GM12878 (cell line): ENCODE measurements around the gene MFSD1. TPM values are rescaled to one million over a fixed set of nuclear protein-coding genes. Genes with fewer than 3 reads are reported as not detected.

Experiments used
- ATAC-seq: fragments of 200-7000 bp; cut with Tn5 transposase; 3 replicates; pipeline ENCODE4 v1.9.1; 2020; ENCODE audit warnings: mild to moderate bottlenecking, moderate library complexity
- BruUV-seq: library from RNA; stranded (reverse); fragments of 400-500 nt; replicated peaks from 2 replicates; lab custom pipeline; 2021; lab: Mats Ljungman, UMichigan
- CTCF ChIA-PET: fragments of 300-600 bp; sonication (Branson Sonifier 250); formaldehyde crosslinking; extraction: SDS; loops from one replicate; lab custom pipeline; 2021; ENCODE audit warnings: inconsistent platforms; lab: Yijun Ruan, JAX
- POLR2A ChIA-PET: fragments of 350-600 bp; formaldehyde crosslinking; extraction: SDS; loops from one replicate; lab custom pipeline; 2021; ENCODE audit warnings: inconsistent platforms; lab: Charles Lee
- RAD21 ChIA-PET: fragments of 300-600 bp; sonication (Branson Sonifier 250); formaldehyde crosslinking; loops from one replicate; lab custom pipeline; 2023; ENCODE audit warnings: antibody characterized with exemption; ENCODE audit not compliant: unreplicated experiment; lab: Charles Lee
- SMC1A ChIA-PET: fragments of 300-600 bp; sonication (Branson Sonifier 250); formaldehyde crosslinking; loops from one replicate; lab custom pipeline; 2023; ENCODE audit not compliant: unreplicated experiment, uncharacterized antibody; lab: Charles Lee
- DNase-seq: peaks from one replicate; pipeline ENCODE4 v3.0.0-alpha.2; 2011; ENCODE audit warnings: low read depth, low spot score
- FAIRE-seq: peaks from 3 replicates; lab custom pipeline; 2011; peaks lifted over from hg19 to GRCh38; lab: Jason Lieb, UNC
- H2AFZ ChIP-seq: 2 replicates; pipeline ENCODE4 v1.6.0; 2011; ENCODE audit warnings: low read depth, low read length, control low read depth; ENCODE audit not compliant: control insufficient read depth
- H3K27ac ChIP-seq: 2 replicates; pipeline ENCODE4 v1.5.1; 2011; ENCODE audit warnings: control low read depth; ENCODE audit not compliant: control insufficient read depth, insufficient read depth
- H3K27me3 ChIP-seq, 2 experiments: replicated peaks in 1 of 2; 2 replicates each; pipeline versions ENCODE4 v1.6.0 to v1.6.1; 2011; ENCODE audit warnings: low read length in 1 of 2; ENCODE audit not compliant: control insufficient read depth in 2 of 2, insufficient read depth in 2 of 2
- H3K36me3 ChIP-seq, 2 experiments: 2 replicates each; pipeline ENCODE4 v1.5.1; 2011; ENCODE audit warnings: low read length in 1 of 2; ENCODE audit not compliant: control insufficient read depth in 2 of 2, insufficient read depth in 2 of 2
- H3K4me1 ChIP-seq: 2 replicates; pipeline ENCODE4 v1.6.1; 2011; ENCODE audit warnings: mild to moderate bottlenecking, low read length, moderate library complexity, mixed read lengths; ENCODE audit not compliant: control insufficient read depth, insufficient read depth
- H3K4me2 ChIP-seq: 2 replicates; pipeline ENCODE4 v1.6.0; 2011; ENCODE audit warnings: control low read depth; ENCODE audit not compliant: control insufficient read depth, insufficient read depth
- H3K4me3 ChIP-seq: fragments of 200-600 bp; sonication (generic); 2 replicates; pipeline ENCODE4 v1.5.1; 2016
- H3K79me2 ChIP-seq: 2 replicates; pipeline ENCODE4 v1.6.0; 2011; ENCODE audit warnings: low read length; ENCODE audit not compliant: control insufficient read depth, insufficient read depth
- H3K9ac ChIP-seq: 2 replicates; pipeline ENCODE4 v1.8.0; 2011; ENCODE audit warnings: low read length, control low read depth, mixed read lengths; ENCODE audit not compliant: control insufficient read depth, insufficient read depth
- H3K9me3 ChIP-seq: replicated peaks from 3 replicates; pipeline ENCODE4 v1.5.1; 2011; ENCODE audit warnings: mild to moderate bottlenecking, low read length; ENCODE audit not compliant: control insufficient read depth, insufficient read depth
- H4K20me1 ChIP-seq: 2 replicates; pipeline ENCODE4 v1.6.0; 2011; ENCODE audit not compliant: control insufficient read depth, insufficient read depth
- ASH2L ChIP-seq: fragments of 300-600, 200-600 bp; sonication (generic); IDR thresholded peaks from 2 replicates; pipeline ENCODE4 v1.6.1; 2017; ENCODE audit warnings: low read depth, mild to moderate bottlenecking, borderline replicate concordance
- ATF2 ChIP-seq: IDR thresholded peaks from 2 replicates; pipeline ENCODE4 v1.6.1; 2012; ENCODE audit warnings: low read length, inconsistent platforms
- CBX3 ChIP-seq: fragments of 200-600 bp; sonication (generic); IDR thresholded peaks from 2 replicates; pipeline ENCODE4 v1.6.1; 2016; ENCODE audit warnings: low read depth, borderline replicate concordance
- EZH2 ChIP-seq: IDR thresholded peaks from 2 replicates; pipeline ENCODE4 v1.6.1; 2012; ENCODE audit warnings: low read depth, mild to moderate bottlenecking, control low read depth, inconsistent platforms, low read length, borderline replicate concordance; ENCODE audit not compliant: control insufficient read depth
- IRF3 ChIP-seq: fragments of 450-650 bp; IDR thresholded peaks from 2 replicates; pipeline ENCODE4 v1.6.1; 2014; ENCODE audit warnings: mild to moderate bottlenecking
- MLLT1 ChIP-seq: fragments of 450-650 bp; IDR thresholded peaks from 2 replicates; pipeline ENCODE4 v1.6.1; 2016; ENCODE audit warnings: mild to moderate bottlenecking
- NFYB ChIP-seq: IDR thresholded peaks from 2 replicates; pipeline ENCODE4 v1.6.1; 2011; ENCODE audit warnings: low read depth, mild to moderate bottlenecking, low read length, improper control_type of control experiment, moderate library complexity; ENCODE audit not compliant: insufficient read depth
- RAD21 ChIP-seq: IDR thresholded peaks from 2 replicates; pipeline ENCODE4 v1.6.1; 2011; ENCODE audit warnings: mild to moderate bottlenecking, low read depth, low read length, moderate library complexity; ENCODE audit not compliant: insufficient read depth
- RELA ChIP-seq: fragments of 450-650 bp; IDR thresholded peaks from 2 replicates; pipeline ENCODE4 v1.8.0; 2014; ENCODE audit warnings: borderline replicate concordance; ENCODE audit not compliant: partially characterized antibody
- SMAD5 ChIP-seq: IDR thresholded peaks from 2 replicates; pipeline ENCODE4 v1.6.1; 2016; ENCODE audit warnings: antibody characterized with exemption, low read depth
- STAT3 ChIP-seq: IDR thresholded peaks from 2 replicates; pipeline ENCODE4 v1.6.1; 2011; ENCODE audit warnings: low read depth, low read length, improper control_type of control experiment
- TCF12 ChIP-seq: IDR thresholded peaks from 2 replicates; pipeline ENCODE4 v1.6.1; 2011; ENCODE audit warnings: low read depth, mild to moderate bottlenecking, low read length
- TCF3 ChIP-seq: IDR thresholded peaks from 2 replicates; pipeline ENCODE4 v1.6.1; 2012; ENCODE audit warnings: low read depth, mild to moderate bottlenecking, low read length, borderline replicate concordance; ENCODE audit not compliant: insufficient read depth
- WGBS: methylation state at CpG from one replicate; pipeline ENCODE4 v1.1.6; 2016; ENCODE audit warnings: low lambda C conversion rate; ENCODE audit not compliant: insufficient replicate concordance, insufficient coverage; ENCODE audit errors: missing lambda C conversion rate; 5-methylcytosine and 5-hydroxymethylcytosine counted together
- in situ Hi-C: fragments of 300-500 bp; cut with MboI; formaldehyde crosslinking; loops from 9 replicates; pipeline ENCODE4 v1.14.3; 2018; ENCODE audit warnings: mixed read lengths
- intact Hi-C: fragments of 100-400 bp; cut with micrococcal nuclease; formaldehyde crosslinking; loops from one replicate; pipeline ENCODE4 v1.14.2; 2022; ENCODE audit not compliant: unreplicated experiment
- polyA plus RNA-seq, 11 experiments: library from polyadenylated mRNA; depleted of rRNA in 4 of 11; unstranded in 6 of 11; stranded (reverse) in 5 of 11; fragments of >200 nt; fragmentation: Nextera tagmentation in 4 of 11; fragmentation: Illumina TruSeq in 1 of 11; extraction: Ambion mirVana in 4 of 11; extraction: Trizol in 1 of 11; gene quantifications; 1 replicate in 1 of 11; 2 replicates in 10 of 11; pipeline versions ENCODE4 v1.2.1 to v1.2.3, GENCODE V29; 2011 to 2016; ENCODE audit warnings: inconsistent platforms in 2 of 11, missing spikeins in 2 of 11, low read depth in 1 of 11
- total RNA-seq, 4 experiments: library from RNA; depleted of rRNA in 3 of 4; stranded (reverse); fragments of >200 nt in 3 of 4; fragmentation: Illumina TruSeq in 1 of 4; extraction: Trizol in 1 of 4; gene quantifications; 2 replicates each; pipeline versions ENCODE4 v1.2.1 to v1.2.3, GENCODE V29; 2013 to 2021

The MFSD1 gene
- total and polyA plus RNA-seq, 10 of the 15 experiments (the other 5 are each of a cell fraction or from before 2014, with no cell fraction given), result 7.3 to 41.7 (median 28.6) TPM

GRCh38 chr3:158761350-158761749, 40.5 kb upstream of the MFSD1 start:
- POLR2A ChIA-PET, result no interaction called here

GRCh38 chr3:158762701-158763100, 39.2 kb upstream of the MFSD1 start:
- ATAC-seq (no peak), FAIRE-seq (no peak)
- H3K27ac ChIP-seq, result no peak overlapping the region
- TF ChIP-seq TCF3 (no peak), SMAD5 (no peak), RAD21 (no peak), EZH2 (no peak), IRF3 (no peak), ATF2 (no peak), ASH2L (no peak), RELA (no peak)

More at GRCh38 chr3:158761350-158761749, 40.5 kb upstream of the MFSD1 start:
- Histone ChIP-seq H3K9me3 (no peaks in the 10 kb centered on the region), H3K4me1 (no peaks in the 10 kb centered on the region), H3K27me3 (no peaks in the 10 kb centered on the region), H4K20me1 (no peaks in the 10 kb centered on the region), H3K9ac (no peak overlapping the region), H3K79me2 (no peaks in the 10 kb centered on the region), H2AFZ (no peak overlapping the region), H3K36me3 (no peaks in the 10 kb centered on the region), H3K27ac (no peak overlapping the region), H3K4me3 (no peak overlapping the region), H3K4me2 (no peak overlapping the region)
- WGBS, result 31% methylated on average over 3 of the region's 3 CpGs
- FAIRE-seq (no peak), ATAC-seq (no peak), DNase-seq (no peak)
- in situ Hi-C loops (no loop called here), intact Hi-C loops (no loop called here)
- TF ChIP-seq TCF12, result no peak
- no peak for TF ChIP-seq STAT3
- TF ChIP-seq RAD21, result no peak
- TF ChIP-seq CBX3, result no peak
- no peak for TF ChIP-seq NFYB
- TF ChIP-seq MLLT1, result no peak
- no TSS peak for BruUV-seq
- ChIA-PET SMC1A (interaction anchor here (0.6 to 1.6 kb wide), 2 partner anchors 11 to 30 kb away, joined by 4 to 5 read pairs; no protein-coding TSS in a partner anchor), CTCF (interaction anchor here (0.6 kb wide), 1 partner anchor 182 kb away, joined by 4 read pairs; no protein-coding TSS in a partner anchor), RAD21 (no interaction called here)

More at GRCh38 chr3:158762701-158763100, 39.2 kb upstream of the MFSD1 start:
- SMC1A ChIA-PET, result no interaction called here
- intact Hi-C loops, result no loop called here
- no peak overlapping the region for H3K4me3 ChIP-seq
- no peaks in the 10 kb centered on the region for H3K4me1 ChIP-seq
- no peaks in the 10 kb centered on the region for H3K79me2 ChIP-seq
- no peak overlapping the region for H2AFZ ChIP-seq
- no peak overlapping the region for H3K4me2 ChIP-seq
- no peak overlapping the region for H3K9ac ChIP-seq
- WGBS, result 68% methylated on average over 4 of the region's 4 CpGs
- H3K27me3 ChIP-seq, result no peaks in the 10 kb centered on the region
- no peak for DNase-seq
- H4K20me1 ChIP-seq, result no peaks in the 10 kb centered on the region
- no TSS peak for BruUV-seq
- POLR2A ChIA-PET, result no interaction called here
- CTCF ChIA-PET, result interaction anchor here (0.9 kb wide), 1 partner anchor 35 kb away, joined by 3 read pairs; no protein-coding TSS in a partner anchor
- no peaks in the 10 kb centered on the region for H3K9me3 ChIP-seq
- RAD21 ChIA-PET, result no interaction called here
- in situ Hi-C loops, result no loop called here
- H3K36me3 ChIP-seq, result no peaks in the 10 kb centered on the region
